ENCODE data around the gene NFIB.

Gene NFIB

GRCh38 chr9:14344053-14344524, 30.1 kb upstream of the NFIB start:
- no peak for DNase-seq

GRCh38 chr9:14343261-14344031, 29.5 kb upstream of the NFIB start:
- no peak for DNase-seq

GRCh38 chr9:14342736-14343135, 28.8 kb upstream of the NFIB start:
- no peak for DNase-seq

- no peak for DNase-seq
Measured at GRCh38 chr9:14341437-14342122, 27.6 kb upstream of the NFIB start.

GRCh38 chr9:14340994-14341393, 27.1 kb upstream of the NFIB start:
- no peak for DNase-seq

GRCh38 chr9:14340219-14340873, 26.4 kb upstream of the NFIB start:
- no peak for DNase-seq

GRCh38 chr9:14339746-14340145, 25.8 kb upstream of the NFIB start:
- DNase-seq, result no peak

GRCh38 chr9:14337615-14338014, 23.7 kb upstream of the NFIB start:
- DNase-seq, result no peak

- DNase-seq, result no peak
Measured at GRCh38 chr9:14336244-14336643, 22.3 kb upstream of the NFIB start.

- no peak for DNase-seq
Measured at GRCh38 chr9:14331120-14331519, 17.2 kb upstream of the NFIB start.

GRCh38 chr9:14327036-14327435, 13.1 kb upstream of the NFIB start:
- DNase-seq, result no peak

- DNase-seq, result no peak
Measured at GRCh38 chr9:14326264-14326826, 12.4 kb upstream of the NFIB start.

GRCh38 chr9:14325147-14325546, 11.2 kb upstream of the NFIB start:
- no peak for DNase-seq

GRCh38 chr9:14323985-14324650, 10.2 kb upstream of the NFIB start:
- DNase-seq, result no peak

- no peak for DNase-seq
Measured at GRCh38 chr9:14323083-14323971, 9.4 kb upstream of the NFIB start.

- DNase-seq, result no peak
Measured at GRCh38 chr9:14322211-14323082, 8.5 kb upstream of the NFIB start.

GRCh38 chr9:14321517-14322130, 7.7 kb upstream of the NFIB start:
- no peak for DNase-seq

GRCh38 chr9:14320271-14321181, 6.6 kb upstream of the NFIB start:
- DNase-seq, result no peak

- DNase-seq, result no peak
Measured at GRCh38 chr9:14318934-14319580, 5.1 kb upstream of the NFIB start.
